Measurements from ENCODE around the gene GRK5.

GRCh38 chr10:119304541-119304940 is 97.2 kb downstream of the GRK5 start:
- TF ChIP-seq CTCF (IDR thresholded peaks at IDR 0.05): no peak
- no peak for TF ChIP-seq POLR2A (IDR thresholded peaks at IDR 0.05)

Data from lower leg skin (tissue), 3 donors.